Stimulated activated CD4-positive, alpha-beta T cell treated with anti-CD3 and anti-CD28 coated beads, TNF-alpha, amount 100 ng/mL, for 24 hours (primary cell): Measurements from ENCODE around the gene JAZF1.
A peak's percentile ranks its signal among the peaks of the same experiment; 100 is the strongest.

Source experiments
- DNase-seq, 3 experiments: peaks; one replicate each; pipeline ENCODE4 v3.0.0-alpha.2; 2020; ENCODE audit warnings: low read depth in 3 of 3

Gene JAZF1

GRCh38 chr7:28075674-28076358 lies 104.8 kb downstream of the JAZF1 start:
- DNase-seq: no peak

- DNase-seq: no peak
Observed at GRCh38 chr7:28072876-28073514, 107.6 kb downstream of the JAZF1 start.

- DNase-seq: no peak
Observed at GRCh38 chr7:28071570-28071969, 109.0 kb downstream of the JAZF1 start.

- DNase-seq: no peak
Observed at GRCh38 chr7:28070297-28071055, 110.1 kb downstream of the JAZF1 start.

GRCh38 chr7:28069807-28070206 lies 110.8 kb downstream of the JAZF1 start:
- DNase-seq: no peak

GRCh38 chr7:28069388-28069787 lies 111.2 kb downstream of the JAZF1 start:
- DNase-seq: no peak

DNA sequence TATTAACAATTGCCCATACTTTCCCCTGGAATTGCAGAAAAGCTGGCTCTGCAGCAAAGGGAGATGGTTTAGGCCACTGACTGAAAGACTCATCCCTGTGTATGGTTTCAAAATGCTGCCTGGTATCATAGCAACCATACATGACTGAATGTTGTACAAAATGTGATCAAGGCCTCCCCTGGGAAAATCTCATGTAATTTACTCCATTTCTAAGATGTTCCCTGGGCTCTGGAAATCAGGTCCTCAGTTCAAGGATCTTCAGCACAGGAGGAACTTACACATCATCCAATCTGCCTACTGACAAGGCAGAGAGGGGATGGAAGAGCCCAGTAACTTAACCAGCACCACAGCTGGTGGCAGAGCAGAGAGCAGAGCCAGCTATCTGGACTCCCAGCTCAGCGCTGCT lies 111.8 kb downstream of the JAZF1 start:
- no peak for DNase-seq

DNA sequence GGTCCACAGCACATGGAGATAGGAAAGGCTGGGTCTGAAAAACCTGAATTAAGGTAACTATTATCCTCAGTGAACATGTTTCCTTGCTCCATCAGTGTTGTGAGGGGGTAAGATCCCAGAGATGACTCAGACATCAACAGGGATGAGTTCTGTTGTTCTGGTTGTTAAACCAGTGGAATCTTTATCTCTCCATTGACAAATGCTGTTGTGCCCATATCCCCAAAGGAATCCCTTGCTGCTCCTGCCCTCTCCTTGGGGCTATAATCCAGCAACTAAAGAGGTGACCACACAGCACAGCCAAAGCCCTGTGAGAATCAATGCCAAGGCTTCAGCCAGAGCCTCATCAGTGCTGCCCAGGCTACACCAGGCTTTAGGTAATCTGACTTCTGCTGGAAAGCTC lies 113.4 kb downstream of the JAZF1 start:
- DNase-seq: no peak

GRCh38 chr7:28065721-28066285 lies 114.8 kb downstream of the JAZF1 start:
- no peak for DNase-seq

GRCh38 chr7:28065308-28065707 lies 115.3 kb downstream of the JAZF1 start:
- no peak for DNase-seq

DNA sequence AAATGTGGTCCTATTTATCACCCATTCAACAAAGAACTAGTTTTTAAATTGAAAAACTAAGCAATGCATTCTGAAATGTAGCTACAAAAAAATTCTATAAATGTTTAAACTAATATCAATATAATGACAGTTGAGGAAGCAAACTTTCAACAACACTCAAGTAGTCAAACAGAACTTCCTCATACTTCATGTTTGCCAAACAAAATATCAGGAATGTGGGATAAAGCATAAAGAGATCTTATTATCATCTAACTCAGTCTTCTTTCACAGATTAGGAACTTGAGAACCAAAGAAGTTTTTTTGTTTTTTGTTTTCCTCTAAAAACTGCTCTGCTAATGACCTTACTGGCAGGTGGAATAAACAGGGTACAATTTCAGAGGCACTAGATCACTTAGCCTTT lies 116.2 kb downstream of the JAZF1 start:
- DNase-seq: no peak

DNA sequence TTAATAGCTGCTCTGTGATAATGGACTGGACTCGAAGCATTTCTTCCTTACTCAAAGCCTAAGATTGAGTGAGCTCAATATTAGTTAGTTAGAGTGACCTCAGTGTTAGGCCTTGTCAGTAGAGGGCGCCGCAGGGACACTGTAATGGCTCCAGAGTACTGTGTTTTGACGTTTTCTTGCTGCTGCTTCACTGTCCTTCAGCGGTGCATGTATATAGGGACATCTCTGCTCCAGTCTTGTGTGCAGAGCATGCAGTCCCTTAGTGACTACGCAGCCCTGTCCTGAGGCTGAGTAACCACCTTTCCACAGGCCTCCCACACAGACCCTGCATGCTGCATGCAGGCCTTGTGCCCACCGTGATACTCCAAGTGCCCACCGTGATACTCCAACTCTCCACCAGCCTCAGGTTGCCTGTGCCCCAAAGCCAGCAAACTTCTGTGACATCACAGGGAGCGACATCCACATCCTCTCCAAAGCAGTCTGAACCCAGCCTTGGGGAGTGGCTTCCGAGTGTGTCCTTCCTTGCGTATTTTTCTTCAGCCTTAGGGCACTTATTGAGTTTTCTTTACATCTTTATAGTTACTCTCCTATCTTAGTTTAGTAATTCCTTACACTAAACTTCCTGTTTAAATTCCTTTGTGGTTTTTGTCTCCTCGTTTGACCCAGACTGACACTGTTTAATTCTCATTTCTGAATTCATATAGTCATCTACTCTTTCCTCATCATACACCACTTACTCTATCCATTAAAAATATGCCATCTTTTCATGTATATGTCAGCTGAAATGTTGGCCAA lies 118.2 kb downstream of the JAZF1 start:
- DNase-seq: peak; percentile 18 to 58 (median 24)

DNA sequence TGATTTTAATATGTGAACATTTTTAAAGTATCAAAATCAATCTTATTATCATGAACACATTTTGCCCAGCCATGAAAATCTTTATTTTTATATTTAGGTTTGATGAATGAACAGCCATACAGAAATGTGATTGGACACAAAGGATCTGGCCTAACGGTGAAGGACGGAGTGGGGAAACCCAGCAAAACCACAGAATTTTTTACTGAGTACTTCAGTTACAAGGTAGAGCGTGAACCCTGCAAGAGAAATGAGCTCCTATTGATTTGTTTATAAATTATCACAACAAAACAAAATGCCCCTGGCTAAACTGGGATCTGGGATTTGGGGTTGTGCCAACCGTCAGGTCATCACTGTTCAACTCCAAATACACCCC lies 118.8 kb downstream of the JAZF1 start:
- DNase-seq: no peak

GRCh38 chr7:28060371-28060950 lies 120.1 kb downstream of the JAZF1 start:
- no peak for DNase-seq

DNA sequence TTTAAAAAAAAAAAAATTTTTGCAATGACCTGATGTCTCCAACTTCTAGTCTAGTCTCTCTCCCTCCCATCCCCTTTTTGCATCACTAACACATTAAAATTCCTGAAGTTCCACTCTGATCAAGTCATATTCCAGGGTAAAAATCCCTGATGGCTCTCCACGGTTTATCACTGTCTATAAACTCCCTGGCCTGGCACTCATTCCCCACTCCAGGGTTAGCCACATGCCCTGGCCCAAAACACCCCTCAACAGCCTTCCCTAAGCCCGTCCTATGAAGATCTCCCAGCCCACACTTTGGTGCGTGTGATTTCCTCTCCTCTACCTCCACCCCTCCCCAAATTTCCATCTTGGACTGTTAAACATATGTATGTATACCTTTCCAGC lies 125.4 kb downstream of the JAZF1 start:
- DNase-seq: no peak

DNA sequence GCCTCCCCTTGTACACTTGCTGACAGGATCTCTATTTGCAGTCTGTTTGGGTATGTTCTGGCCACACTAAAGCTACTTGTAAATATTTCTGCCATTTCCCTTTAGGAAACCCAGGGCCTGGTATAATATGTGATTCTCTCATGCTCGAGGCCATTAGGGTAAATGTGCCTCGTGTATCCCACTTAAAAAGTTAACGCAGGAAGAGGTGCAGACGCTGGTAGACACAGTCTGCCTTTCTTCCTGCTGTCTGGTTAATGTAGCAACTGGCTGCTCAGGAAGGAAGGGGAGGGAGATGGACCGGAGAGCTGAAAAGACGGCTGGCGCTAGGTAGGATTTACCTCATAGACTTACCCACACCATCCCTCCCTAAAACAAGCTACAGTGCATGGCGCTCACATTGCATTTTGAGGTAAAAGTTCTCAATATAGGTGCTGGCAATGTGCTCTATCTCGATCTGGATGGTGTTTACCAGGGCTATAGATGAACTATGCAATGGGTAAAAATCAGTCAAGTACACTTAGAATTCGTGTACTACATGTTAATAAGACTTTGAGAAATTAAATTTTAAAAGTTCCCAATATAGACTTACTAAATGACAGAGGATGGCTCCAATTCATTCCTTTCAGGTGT lies 125.9 kb downstream of the JAZF1 start:
- DNase-seq: no peak

- no peak for DNase-seq
Observed at GRCh38 chr7:28052933-28053332, 127.7 kb downstream of the JAZF1 start.

DNA sequence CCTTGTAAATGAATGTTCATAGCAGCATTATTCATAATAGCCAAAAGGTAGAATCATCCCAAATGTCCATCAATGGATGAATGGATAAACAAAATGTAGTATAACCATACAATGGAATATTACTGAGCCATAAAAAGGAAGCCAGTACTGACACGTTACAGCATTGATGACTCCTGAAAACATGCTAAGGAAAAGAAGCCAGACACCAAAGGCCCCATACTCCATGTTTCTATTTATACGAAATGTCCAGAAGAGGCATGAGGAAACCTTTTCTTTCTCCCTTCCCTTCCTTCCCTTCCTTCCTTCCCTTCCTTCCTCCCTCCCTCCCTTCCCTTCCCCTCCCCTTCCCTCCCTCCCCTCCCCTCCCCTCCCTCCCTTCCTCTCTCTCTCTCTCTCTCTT lies 131.9 kb downstream of the JAZF1 start:
- DNase-seq: no peak

DNA sequence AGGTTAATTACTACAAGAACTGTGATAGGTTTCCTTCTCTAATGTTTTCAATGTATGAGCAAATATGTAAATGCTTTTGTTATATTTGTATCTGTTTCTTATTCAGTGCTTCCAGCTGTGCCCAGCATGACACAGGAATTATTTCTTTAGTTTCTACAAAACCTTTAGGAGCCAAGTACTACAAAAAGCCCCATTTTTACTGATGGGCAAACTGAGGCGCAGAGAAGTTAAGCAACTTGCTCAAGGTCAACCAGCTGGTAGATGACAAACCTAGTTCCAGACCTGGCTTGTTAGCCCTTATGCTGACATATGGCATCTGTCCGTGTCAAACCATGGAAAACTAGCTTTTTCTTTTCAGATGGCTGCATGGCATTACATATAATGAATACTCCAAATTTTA lies 134.6 kb downstream of the JAZF1 start:
- no peak for DNase-seq

DNA sequence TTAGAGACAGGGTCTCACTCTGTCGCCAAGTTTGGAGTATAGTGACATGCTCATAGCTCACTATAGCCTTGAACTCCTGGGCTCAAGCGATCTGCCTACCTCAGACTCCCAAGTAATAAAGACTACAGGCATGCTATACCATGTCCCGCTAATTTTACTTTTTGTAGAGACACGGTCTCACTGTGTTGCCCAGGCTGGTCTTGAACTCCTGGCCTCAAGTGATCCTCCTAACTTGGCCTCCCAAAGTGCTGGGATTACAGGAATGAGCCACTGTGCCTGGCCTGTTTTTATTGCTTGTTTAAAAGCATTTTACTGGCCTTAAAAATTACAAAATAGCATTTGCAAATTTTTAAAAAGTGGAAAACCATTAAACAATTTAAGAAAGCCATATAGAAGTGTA lies 135.0 kb downstream of the JAZF1 start:
- no peak for DNase-seq

DNA sequence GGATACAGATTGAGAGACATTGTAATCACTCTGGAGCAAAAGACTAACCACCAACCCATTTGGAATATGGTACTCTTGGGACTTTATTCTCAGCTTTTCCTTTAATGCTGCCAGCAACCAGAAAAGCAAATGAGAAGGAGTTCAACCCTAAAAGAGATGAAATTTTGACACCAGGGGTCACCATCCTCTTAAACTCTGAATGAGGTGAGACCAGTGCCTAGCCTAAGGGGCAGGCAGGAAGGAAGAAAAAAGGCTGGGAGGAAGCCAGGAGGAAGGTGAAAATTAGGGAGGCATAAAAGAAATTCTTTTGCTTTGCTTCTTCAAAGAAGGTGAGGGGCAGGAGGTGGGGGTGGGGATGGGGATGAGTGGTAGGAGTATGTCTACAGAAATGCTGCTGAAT lies 135.8 kb downstream of the JAZF1 start:
- no peak for DNase-seq
